Spleen (tissue), 11 donors: ENCODE measurements around the gene SH3BP4. TPM values are rescaled to one million over a fixed set of nuclear protein-coding genes. Genes with fewer than 3 reads are reported as not detected.

ENCODE experiments used
- DNase-seq: peaks from one replicate; pipeline ENCODE4 v3.0.0-alpha.2; 2020
- H3K27ac ChIP-seq, 8 donors: fragments of 200-600 bp; sonication (generic) in 7 of 8; 1 replicate in 4 of 8; 2 replicates in 4 of 8; pipeline versions ENCODE4 v1.5.0 to v1.8.0; 2016 to 2021; ENCODE audit warnings: inconsistent platforms in 4 of 8, mild to moderate bottlenecking in 4 of 8, moderate library complexity in 1 of 8
- H3K27me3 ChIP-seq, 7 donors: fragments of 200-600 bp; sonication (generic) in 6 of 7; replicated peaks in 1 of 7; 1 replicate in 4 of 7; 2 replicates in 3 of 7; pipeline versions ENCODE4 v1.5.0 to v1.8.0; 2016 to 2021; ENCODE audit warnings: inconsistent platforms in 3 of 7, mild to moderate bottlenecking in 1 of 7
- H3K36me3 ChIP-seq, 6 donors: fragments of 200-600 bp; sonication (generic) in 5 of 6; 1 replicate in 4 of 6; 2 replicates in 2 of 6; pipeline versions ENCODE4 v1.5.0 to v1.8.0; 2016 to 2021; ENCODE audit warnings: inconsistent platforms in 2 of 6
- H3K4me1 ChIP-seq, 6 donors: fragments of 200-600 bp; sonication (generic) in 5 of 6; 1 replicate in 3 of 6; 2 replicates in 3 of 6; pipeline versions ENCODE4 v1.5.0 to v1.8.0; 2016 to 2021; ENCODE audit warnings: inconsistent platforms in 3 of 6
- H3K4me3 ChIP-seq, 8 donors: fragments of 200-600 bp; sonication (generic) in 7 of 8; 1 replicate in 4 of 8; 2 replicates in 4 of 8; pipeline versions ENCODE4 v1.5.0 to v1.8.0; 2016 to 2021; ENCODE audit warnings: inconsistent platforms in 4 of 8, mild to moderate bottlenecking in 4 of 8, moderate library complexity in 2 of 8
- H3K9me3 ChIP-seq, 8 donors: fragments of 200-600 bp; sonication (generic) in 7 of 8; 1 replicate in 4 of 8; 2 replicates in 4 of 8; pipeline versions ENCODE4 v1.5.0 to v1.8.0; 2016 to 2021; ENCODE audit warnings: inconsistent platforms in 4 of 8
- POLR2A ChIP-seq, 3 donors: fragments of 450-650 bp; IDR thresholded peaks; one replicate each; pipeline ENCODE4 v1.5.1; 2017; ENCODE audit warnings: antibody characterized with exemption in 3 of 3, mild to moderate bottlenecking in 1 of 3
- POLR2AphosphoS5 ChIP-seq, 3 donors: sonication (generic); formaldehyde crosslinking; IDR thresholded peaks; one replicate each; pipeline ENCODE4 v1.5.1; 2017; ENCODE audit warnings: antibody characterized with exemption in 3 of 3
- WGBS, 5 donors: extraction: QIAGEN DNeasy Blood & Tissue Kit in 3 of 5; methylation state at CpG; one replicate each; pipeline versions ENCODE4 v1.1.5 to v1.1.7; 2013 to 2018; 5-methylcytosine and 5-hydroxymethylcytosine counted together
- intact Hi-C: fragments of 100-400 bp; cut with DNase I; formaldehyde crosslinking; loops from one replicate; pipeline ENCODE4 v1.15.0; 2023; ENCODE audit warnings: low total_unique reads
- polyA plus RNA-seq, 3 donors: library from polyadenylated mRNA; stranded (reverse); fragments of 200-250 nt; gene quantifications; one replicate each; pipeline ENCODE4 v1.2.1, GENCODE V29; 2013
- total RNA-seq, 7 donors: library from RNA; depleted of rRNA in 3 of 7; stranded (reverse); fragments of >200 nt in 3 of 7; fragmentation: NEBNext Ultra II Directional in 4 of 7; extraction: Animal tissue kit (Norgen Biotek cat#: 25700) in 4 of 7; gene quantifications; one replicate each; pipeline versions ENCODE4 v1.1.0 to v1.2.1, GENCODE V29; 2016 to 2021
- TF ChIP-seq, protein P1 (sequence below), 11 experiments: fragments of 200-600 bp in 7 of 11; fragments of 450-650 bp in 4 of 11; sonication (generic) in 4 of 11; IDR thresholded peaks in 8 of 11; conservative IDR thresholded peaks in 3 of 11; 1 replicate in 7 of 11; 2 replicates in 4 of 11; pipeline versions ENCODE4 v1.4.0 to v1.8.0; 2016 to 2021; ENCODE audit warnings: antibody characterized with exemption in 11 of 11, inconsistent platforms in 4 of 11, mild to moderate bottlenecking in 1 of 11
- donor health status: healthy with polysubstance abuse.
- donor health status: DM: no; HTN: no; CAD: no; lungs with moderate emphysema.
- donor health status: DM: no; HTN: no; CAD: no.
- donor health status: Bipolar disorder and iron deficiency.
- donor health status: healthy.
- donor health status: DM: no; HTN: no; CAD: no.
- donor health status: DM: yes; HTN: yes; CAD: no.

Gene SH3BP4
- total and polyA plus RNA-seq, 10 donors = 2.3 to 21.0 (median 12.4) TPM

DNA sequence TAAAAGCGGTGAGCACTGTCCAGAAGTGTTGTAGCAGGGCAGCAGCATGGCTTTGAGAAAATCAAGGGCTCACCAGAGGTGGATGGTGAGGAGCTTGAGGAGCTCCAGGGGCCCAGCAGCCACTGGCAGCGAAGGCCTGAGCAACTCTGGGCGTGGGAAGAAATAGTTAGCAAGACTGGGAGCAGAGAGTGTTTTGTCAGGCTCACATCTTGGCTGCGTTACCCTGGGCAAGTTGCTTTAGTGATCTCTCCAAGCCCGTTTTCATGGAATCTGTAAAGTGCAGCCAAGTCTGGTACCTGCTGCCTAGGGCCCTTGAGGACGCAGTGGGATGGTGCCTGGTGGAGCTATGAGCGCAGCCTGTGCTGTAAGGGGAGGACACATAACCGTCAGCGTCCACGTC is 78.3 kb downstream of the SH3BP4 start:
- intact Hi-C loops = no loop called here
- WGBS, 5 donors = 74 to 94% (median 88%) methylated on average over 10 of the region's 10 CpGs
- H3K27ac ChIP-seq = no peak overlapping the region
- H3K27me3 ChIP-seq = peaks cover 0 to 5% (median 0%) of the 10 kb centered on the region in 7 donors
- no peaks in the 10 kb centered on the region for H3K36me3 ChIP-seq
- peak; percentile 19 for DNase-seq
- TF ChIP-seq, protein P1, sequence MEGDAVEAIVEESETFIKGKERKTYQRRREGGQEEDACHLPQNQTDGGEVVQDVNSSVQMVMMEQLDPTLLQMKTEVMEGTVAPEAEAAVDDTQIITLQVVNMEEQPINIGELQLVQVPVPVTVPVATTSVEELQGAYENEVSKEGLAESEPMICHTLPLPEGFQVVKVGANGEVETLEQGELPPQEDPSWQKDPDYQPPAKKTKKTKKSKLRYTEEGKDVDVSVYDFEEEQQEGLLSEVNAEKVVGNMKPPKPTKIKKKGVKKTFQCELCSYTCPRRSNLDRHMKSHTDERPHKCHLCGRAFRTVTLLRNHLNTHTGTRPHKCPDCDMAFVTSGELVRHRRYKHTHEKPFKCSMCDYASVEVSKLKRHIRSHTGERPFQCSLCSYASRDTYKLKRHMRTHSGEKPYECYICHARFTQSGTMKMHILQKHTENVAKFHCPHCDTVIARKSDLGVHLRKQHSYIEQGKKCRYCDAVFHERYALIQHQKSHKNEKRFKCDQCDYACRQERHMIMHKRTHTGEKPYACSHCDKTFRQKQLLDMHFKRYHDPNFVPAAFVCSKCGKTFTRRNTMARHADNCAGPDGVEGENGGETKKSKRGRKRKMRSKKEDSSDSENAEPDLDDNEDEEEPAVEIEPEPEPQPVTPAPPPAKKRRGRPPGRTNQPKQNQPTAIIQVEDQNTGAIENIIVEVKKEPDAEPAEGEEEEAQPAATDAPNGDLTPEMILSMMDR (IDR thresholded peaks at IDR 0.05 in 8 of 11, conservative IDR thresholded peaks at IDR 0.05 in 3 of 11) = no peak
- no peak for TF ChIP-seq POLR2A (IDR thresholded peaks at IDR 0.05)
- no peak for TF ChIP-seq POLR2AphosphoS5 (IDR thresholded peaks at IDR 0.05)
- H3K4me3 ChIP-seq = no peak overlapping the region
- no peaks in the 10 kb centered on the region for H3K4me1 ChIP-seq
- no peaks in the 10 kb centered on the region for H3K9me3 ChIP-seq

DNA sequence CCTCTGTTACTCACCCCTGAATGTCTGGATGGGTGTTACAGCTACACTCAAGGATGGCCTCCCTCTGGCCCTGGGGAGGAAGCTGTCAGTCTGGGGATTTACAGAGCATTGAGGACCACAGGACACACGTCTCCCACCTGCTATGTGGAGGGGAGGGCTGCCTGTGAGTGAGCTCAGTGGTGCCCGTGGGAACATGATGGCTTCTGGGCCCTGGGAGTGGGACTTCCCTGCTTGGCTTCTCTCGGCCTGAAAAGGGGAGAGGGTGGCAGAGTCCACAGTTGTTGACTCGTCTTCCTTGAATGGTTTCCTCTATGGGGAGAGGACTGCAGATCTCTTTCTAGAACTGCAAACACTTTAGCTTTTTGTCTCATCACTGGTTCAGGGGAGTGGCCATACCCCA is 79.1 kb downstream of the SH3BP4 start:
- Histone ChIP-seq H3K27me3 (peaks cover 0 to 5% (median 0%) of the 10 kb centered on the region in 7 donors), H3K27ac (no peak overlapping the region), H3K4me3 (no peak overlapping the region), H3K9me3 (no peaks in the 10 kb centered on the region), H3K4me1 (no peaks in the 10 kb centered on the region), H3K36me3 (no peaks in the 10 kb centered on the region)
- intact Hi-C loops = no loop called here
- DNase-seq = peak; percentile 56
- TF ChIP-seq POLR2AphosphoS5 (IDR thresholded peaks at IDR 0.05) = no peak
- WGBS, 5 donors = 69 to 94% (median 80%) methylated on average over 3 to 4 of the region's 4 CpGs

DNA sequence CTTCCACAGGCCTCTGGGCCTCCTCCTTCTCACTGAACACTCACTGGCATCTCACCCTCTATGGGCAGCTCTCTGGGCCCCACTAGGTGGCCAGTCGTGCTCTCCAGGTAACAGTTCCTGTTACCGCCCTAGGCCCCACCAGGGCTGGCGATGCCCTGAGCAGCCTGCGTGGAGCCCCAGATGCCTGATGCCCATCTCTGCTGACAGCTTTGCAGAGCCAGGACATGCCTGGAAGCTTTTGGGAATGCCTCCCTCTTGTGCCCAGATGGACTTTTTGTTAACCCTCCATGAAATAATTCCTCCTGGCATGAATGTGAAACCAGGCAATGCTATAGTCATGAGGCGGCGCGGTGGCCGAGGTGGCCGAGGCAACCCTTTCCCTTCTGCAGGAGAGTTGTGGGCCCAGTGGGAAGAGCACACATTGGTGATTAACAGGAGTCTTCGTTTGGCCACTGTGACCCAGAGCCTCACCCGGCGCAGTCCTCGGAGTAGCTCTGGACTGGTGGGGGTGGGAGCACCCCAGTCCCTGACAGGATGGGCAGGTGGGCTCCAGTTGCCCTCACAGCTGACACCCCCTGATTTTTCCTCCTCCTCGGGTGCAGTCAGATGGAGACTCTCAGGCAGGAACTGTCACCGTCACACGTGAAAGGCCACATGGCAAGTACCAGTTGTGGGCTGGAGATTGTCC is 80.0 kb downstream of the SH3BP4 start:
- no peak for DNase-seq
- H3K36me3 ChIP-seq = no peaks in the 10 kb centered on the region
- peaks cover 0 to 3% (median 0%) of the 10 kb centered on the region in 7 donors for H3K27me3 ChIP-seq
- H3K4me3 ChIP-seq = no peak overlapping the region
- 82 to 98% (median 90%) methylated on average over 7 to 16 of the region's 16 CpGs for WGBS, 5 donors
- no peak for TF ChIP-seq POLR2AphosphoS5 (IDR thresholded peaks at IDR 0.05)
- TF ChIP-seq POLR2A (IDR thresholded peaks at IDR 0.05) = no peak
- TF ChIP-seq, protein P1 (IDR thresholded peaks at IDR 0.05 in 8 of 11, conservative IDR thresholded peaks at IDR 0.05 in 3 of 11) = no peak
- intact Hi-C loops = no loop called here
- H3K9me3 ChIP-seq = no peaks in the 10 kb centered on the region
- H3K4me1 ChIP-seq = no peaks in the 10 kb centered on the region
- H3K27ac ChIP-seq = no peak overlapping the region

DNA sequence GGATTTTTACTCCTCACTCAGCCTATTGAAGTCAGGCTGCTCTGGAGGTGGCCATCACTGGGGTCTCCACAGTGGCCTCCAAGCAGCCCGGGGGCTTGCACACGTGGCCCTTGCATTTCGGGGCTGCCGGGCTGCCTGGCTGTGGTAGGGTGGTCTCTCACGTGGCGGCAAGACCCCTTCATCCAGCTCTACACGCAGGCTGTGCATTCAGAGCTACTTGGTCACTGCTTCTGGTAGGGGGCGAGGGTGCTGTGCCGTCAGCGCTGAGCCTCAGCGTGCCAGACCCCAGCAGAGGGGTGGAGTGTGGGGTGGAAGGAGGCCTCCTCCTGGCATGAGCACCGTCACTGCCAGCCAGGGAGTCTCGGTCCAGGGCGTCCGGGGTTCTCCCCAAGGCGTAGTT is 80.6 kb downstream of the SH3BP4 start:
- no peak for DNase-seq
- intact Hi-C loops = no loop called here
- no peaks in the 10 kb centered on the region for H3K4me1 ChIP-seq
- no peaks in the 10 kb centered on the region for H3K9me3 ChIP-seq
- H3K27ac ChIP-seq = no peak overlapping the region
- 91 to 96% (median 95%) methylated on average over 16 of the region's 16 CpGs for WGBS, 5 donors
- H3K4me3 ChIP-seq = no peak overlapping the region
- TF ChIP-seq POLR2A (IDR thresholded peaks at IDR 0.05) (no peak), POLR2AphosphoS5 (IDR thresholded peaks at IDR 0.05) (no peak)
- TF ChIP-seq, protein P1 (IDR thresholded peaks at IDR 0.05 in 8 of 11, conservative IDR thresholded peaks at IDR 0.05 in 3 of 11) = no peak
- no peaks in the 10 kb centered on the region for H3K27me3 ChIP-seq
- H3K36me3 ChIP-seq = no peaks in the 10 kb centered on the region
